Measurements from ENCODE around the gene MDFI.

The MDFI gene

GRCh38 chr6:41674231-41675000 is 36.1 kb downstream of the MDFI start:
- DNase-seq, result no peak

GRCh38 chr6:41675176-41675775 is 37.0 kb downstream of the MDFI start:
- no peak for DNase-seq

GRCh38 chr6:41675992-41676391 is 37.7 kb downstream of the MDFI start:
- DNase-seq, result no peak

GRCh38 chr6:41676431-41676830 is 38.2 kb downstream of the MDFI start:
- no peak for DNase-seq

GRCh38 chr6:41677124-41677921 is 39.1 kb downstream of the MDFI start:
- DNase-seq, result no peak

GRCh38 chr6:41678511-41679084 is 40.3 kb downstream of the MDFI start:
- no peak for DNase-seq

GRCh38 chr6:41679696-41680095 is 41.4 kb downstream of the MDFI start:
- no peak for DNase-seq

- DNase-seq, result no peak
Observed at GRCh38 chr6:41680182-41680965, 42.1 kb downstream of the MDFI start.

- DNase-seq, result peak; percentile 92
Observed at GRCh38 chr6:41682056-41682477, 43.8 kb downstream of the MDFI start.

- peak; percentile 30 for DNase-seq
Observed at GRCh38 chr6:41682497-41683272, 44.4 kb downstream of the MDFI start.

GRCh38 chr6:41683273-41683522 is 44.9 kb downstream of the MDFI start:
- DNase-seq, result no peak

GRCh38 chr6:41683523-41684310 is 45.4 kb downstream of the MDFI start:
- peak; percentile 86 for DNase-seq

GRCh38 chr6:41684311-41685180 is 46.3 kb downstream of the MDFI start:
- no peak for DNase-seq

- no peak for DNase-seq
Observed at GRCh38 chr6:41685641-41686380, 47.5 kb downstream of the MDFI start.

GRCh38 chr6:41687501-41688175 is 49.4 kb downstream of the MDFI start:
- no peak for DNase-seq

- no peak for DNase-seq
Observed at GRCh38 chr6:41688256-41688965, 50.1 kb downstream of the MDFI start.

GRCh38 chr6:41689171-41690008 is 51.1 kb downstream of the MDFI start:
- DNase-seq, result no peak
